Stimulated activated naive CD8-positive, alpha-beta T cell treated with anti-CD3 and anti-CD28 coated beads, Interleukin-15, Interleukin-2, amounts not matched to agents 100 U/mL and 50 U/mL, for 24 hours (primary cell): ENCODE data around the gene PCBP3.

Experiments
- ATAC-seq: fragments of 150-1000 bp; cut with Tn5 transposase; one replicate; pipeline ENCODE4 v1.10.0; 2021
- DNase-seq: peaks from one replicate; pipeline ENCODE4 v3.0.0; 2021

Gene PCBP3

GRCh38 chr21:45753445-45753844, 109.9 kb downstream of the PCBP3 start:
- ATAC-seq (no peak), DNase-seq (no peak)

DNA sequence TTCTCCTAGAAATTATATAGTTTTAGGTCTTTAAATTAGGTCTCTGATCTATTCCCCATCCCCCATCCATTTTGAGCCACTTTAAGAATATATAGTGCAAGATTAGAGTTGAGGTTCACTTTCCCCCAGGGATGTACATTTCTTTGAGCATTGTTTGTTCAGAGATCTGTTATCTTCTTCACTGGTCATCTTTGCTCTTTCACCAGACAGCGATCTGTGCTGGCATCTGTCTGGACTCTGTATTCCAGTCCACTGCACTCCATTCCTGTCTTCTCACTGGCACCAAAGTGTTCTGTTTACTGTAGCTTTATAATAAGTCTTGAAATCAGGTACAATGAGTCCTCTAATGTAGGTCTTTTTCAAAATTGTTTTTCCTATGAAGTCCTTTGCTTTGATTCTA, 112.5 kb downstream of the PCBP3 start:
- ATAC-seq: no peak

DNA sequence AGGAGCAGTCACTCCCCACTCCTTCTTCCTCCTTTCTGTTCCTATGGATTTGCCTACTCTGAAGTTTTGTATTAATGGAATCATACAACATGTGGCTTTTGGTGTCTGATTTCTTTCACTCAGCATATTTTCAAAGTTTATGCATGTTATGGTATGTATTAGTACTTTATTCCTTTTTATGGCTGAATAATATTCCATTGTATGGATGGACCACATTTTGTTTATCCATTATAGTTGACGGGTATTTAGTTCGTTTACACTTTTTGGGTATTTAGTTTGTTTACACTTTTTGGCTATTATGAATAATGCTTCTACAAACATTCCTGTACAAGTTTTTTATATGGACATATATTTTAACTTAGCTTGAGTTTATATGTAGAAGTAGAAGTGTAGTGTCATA, 113.1 kb downstream of the PCBP3 start:
- no peak for ATAC-seq
- no peak for DNase-seq

More for the DNA sequence above, 112.5 kb downstream of the PCBP3 start:
- DNase-seq: no peak

GRCh38 chr21:45761704-45762103, 118.2 kb downstream of the PCBP3 start:
- ATAC-seq (no peak), DNase-seq (no peak)

GRCh38 chr21:45763074-45763473, 119.5 kb downstream of the PCBP3 start:
- no peak for ATAC-seq
- DNase-seq: no peak

DNA sequence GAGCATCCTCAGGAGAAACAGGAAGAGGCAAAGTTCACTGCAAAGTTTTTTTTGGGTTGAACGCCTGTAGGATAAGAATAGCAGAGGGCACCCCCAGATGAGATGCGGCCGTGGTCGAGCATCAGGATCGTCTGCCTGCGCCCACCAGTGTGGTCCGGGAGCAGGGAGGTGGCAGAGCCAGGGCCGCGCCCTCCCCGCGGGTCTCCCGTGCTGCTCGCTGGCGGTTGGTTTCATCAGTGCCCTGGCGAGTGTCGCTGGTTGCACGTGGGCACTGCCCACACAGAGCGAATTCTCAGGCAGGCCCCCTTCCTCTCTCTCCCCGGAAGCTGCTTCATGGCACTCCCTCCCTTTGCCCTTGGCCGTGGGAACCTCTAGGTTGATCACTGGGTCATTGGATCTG, 120.0 kb downstream of the PCBP3 start:
- no peak for DNase-seq
- no peak for ATAC-seq

DNA sequence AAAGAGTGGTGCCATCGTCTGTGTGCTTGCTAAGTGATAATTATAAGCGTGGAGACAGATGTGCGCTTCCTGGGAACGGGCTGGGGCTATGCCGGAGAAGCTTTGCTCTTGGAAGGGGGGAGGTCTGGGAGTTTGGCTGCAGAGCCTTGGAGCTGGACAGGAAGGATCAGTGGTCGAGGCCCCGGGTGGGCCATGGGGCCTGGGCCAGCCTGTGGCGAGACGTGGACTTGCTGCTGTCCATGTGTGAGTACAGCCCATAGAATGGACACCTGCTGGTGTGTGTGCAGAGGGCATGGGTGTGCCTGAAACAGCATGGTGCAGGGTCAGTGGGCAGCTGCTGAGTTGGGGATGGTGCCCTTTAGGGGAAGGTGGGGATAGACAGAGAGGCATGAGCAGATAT, 121.3 kb downstream of the PCBP3 start:
- DNase-seq (no peak), ATAC-seq (no peak)

DNA sequence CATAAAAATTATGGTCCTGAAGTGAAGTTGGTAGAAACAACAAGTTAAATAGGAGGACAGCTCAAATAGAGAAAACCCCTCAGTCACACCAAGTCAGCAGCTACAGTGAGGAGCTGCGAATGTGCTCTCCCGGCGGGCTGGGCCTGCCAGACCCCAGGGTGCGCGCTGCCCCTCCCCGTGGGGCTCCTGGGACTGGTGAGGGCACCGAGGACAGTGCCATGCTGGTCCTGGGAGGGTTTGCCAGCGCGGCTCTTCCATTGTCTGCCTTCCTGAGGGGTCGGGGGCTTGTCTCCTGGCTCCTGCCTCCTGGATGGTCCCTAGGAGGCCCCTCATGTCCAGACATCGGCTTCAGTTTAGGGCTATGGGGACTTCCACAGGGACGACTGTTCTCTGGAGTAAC, 121.8 kb downstream of the PCBP3 start:
- no peak for DNase-seq
- ATAC-seq: no peak

DNA sequence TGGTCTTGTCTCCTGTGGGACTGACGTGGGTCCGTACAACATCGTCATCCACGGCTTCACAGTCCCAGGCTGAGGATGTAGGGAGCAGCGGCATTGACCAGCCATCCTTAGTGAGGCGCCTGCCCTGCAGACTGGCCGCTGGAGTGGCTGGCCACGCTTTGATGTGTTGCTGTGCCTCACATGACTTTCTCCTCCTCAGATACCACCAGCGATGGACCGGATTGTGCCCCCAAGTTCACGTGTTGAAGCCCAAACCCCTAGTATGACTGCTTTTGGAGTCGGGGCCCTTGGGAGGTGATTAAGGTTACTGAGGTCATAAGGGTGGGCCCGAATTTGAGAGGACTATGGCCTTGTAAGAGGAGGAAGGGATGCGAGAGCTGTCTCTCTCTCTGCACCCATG, 122.5 kb downstream of the PCBP3 start:
- ATAC-seq (no peak), DNase-seq (no peak)

GRCh38 chr21:45766501-45766900, 123.0 kb downstream of the PCBP3 start:
- DNase-seq (no peak), ATAC-seq (no peak)

- DNase-seq (no peak), ATAC-seq (peak; percentile 30)
These were observed 123.8 kb downstream of the PCBP3 start for GRCh38 chr21:45767071-45768006.

DNA sequence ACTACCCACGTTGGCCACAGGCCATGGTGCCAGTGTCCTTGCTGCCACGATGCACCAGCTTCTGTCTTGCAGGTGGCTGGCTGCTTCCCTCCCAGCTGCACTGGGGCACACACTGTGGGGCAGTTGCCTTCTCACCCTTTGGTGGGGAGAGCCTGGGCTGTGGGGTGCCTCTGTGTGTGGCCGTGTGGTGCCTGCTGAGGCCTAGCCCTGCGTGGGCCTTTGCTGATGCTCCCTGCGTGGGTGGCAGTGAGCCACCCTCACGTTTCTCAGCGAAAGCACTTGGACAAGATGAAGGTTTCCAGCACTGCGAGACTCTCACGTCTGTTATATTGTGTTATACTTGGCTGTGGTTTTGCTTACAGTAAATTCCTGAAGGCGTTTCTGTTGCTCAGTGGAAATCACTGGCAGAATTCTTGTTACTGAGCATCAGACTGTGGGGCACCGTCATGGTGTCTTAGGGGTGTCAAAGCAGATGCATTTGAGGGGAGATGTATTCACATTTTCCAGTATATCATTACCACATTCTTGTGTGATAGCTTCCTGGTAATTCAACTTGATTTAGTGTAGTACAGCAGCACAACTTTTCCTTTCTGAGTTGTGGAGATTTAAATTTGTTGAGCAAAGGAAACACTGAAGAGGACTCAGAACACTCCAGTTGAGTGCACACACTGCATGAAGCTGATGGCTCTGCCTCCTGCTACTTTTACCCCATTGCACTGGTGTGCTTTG, 124.7 kb downstream of the PCBP3 start:
- DNase-seq (peak; percentile 56), ATAC-seq (peak; percentile 83)

- ATAC-seq: no peak
- DNase-seq: peak; percentile 42
These were observed 125.2 kb downstream of the PCBP3 start for GRCh38 chr21:45768740-45769048.

GRCh38 chr21:45769294-45769693, 125.8 kb downstream of the PCBP3 start:
- DNase-seq (no peak), ATAC-seq (no peak)

DNA sequence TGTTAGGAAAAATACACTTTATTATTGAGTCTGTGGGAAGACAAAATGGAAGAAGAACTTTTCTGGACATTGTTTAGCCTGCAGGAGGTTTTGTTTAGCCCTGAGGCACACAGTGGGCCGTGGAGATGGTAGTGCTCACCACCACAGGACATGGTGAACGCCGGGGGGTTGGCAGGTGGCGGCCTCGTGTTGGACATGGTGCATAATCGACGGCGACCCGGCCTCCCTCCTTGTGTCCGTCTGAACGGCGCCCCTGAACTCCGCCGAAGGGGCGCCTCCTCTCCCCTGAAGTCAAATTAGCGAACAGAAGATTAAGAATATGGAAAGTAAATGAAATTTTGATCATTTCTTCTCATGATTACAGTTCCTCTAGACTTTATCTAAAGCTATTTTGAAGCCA, 126.4 kb downstream of the PCBP3 start:
- ATAC-seq (no peak), DNase-seq (no peak)

GRCh38 chr21:45772180-45772579, 128.7 kb downstream of the PCBP3 start:
- no peak for ATAC-seq
- DNase-seq: no peak

- DNase-seq: no peak
These were observed 130.8 kb downstream of the PCBP3 start for GRCh38 chr21:45774291-45774690.

DNA sequence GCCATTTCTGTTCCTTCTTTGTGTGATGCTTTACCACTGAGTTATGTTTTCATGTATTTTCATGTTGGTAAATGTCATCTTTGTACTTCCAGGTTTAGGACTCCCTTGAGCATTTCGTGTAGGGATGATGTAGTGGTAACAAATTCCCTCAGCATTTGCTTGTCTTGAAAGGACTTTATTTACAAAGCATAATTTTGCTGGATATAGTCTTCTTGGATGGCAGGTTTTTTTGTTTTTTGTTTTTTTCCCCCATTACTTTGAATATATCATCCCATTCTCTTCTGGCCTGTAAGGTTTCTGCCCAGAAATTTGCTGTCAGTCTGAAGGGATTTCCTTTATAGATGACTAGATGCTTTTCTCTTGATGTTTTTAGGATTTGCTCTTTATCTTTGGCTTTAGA, 133.4 kb downstream of the PCBP3 start:
- ATAC-seq (no peak), DNase-seq (no peak)

More at GRCh38 chr21:45774291-45774690, 130.8 kb downstream of the PCBP3 start:
- no peak for ATAC-seq

DNA sequence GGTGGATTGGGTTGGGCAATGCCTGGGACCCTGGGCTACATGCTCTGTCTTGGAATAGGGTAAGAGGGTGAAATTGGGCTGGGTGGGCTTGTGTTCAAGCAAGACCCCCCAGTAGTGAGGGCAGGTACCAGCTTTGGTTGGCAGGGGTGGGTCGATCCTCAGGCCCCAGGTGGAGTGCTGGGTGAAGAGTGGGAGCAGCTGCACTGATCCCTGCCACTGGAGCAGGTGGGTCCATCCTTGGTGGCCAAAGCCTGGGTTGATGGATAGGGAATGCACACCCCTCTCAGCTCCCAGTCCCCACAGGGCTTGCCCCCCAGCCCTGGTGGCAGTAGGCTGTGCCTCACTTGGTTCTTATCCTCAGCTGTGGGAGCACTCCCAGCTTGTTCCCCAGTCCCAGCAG, 135.2 kb downstream of the PCBP3 start:
- DNase-seq: no peak
- no peak for ATAC-seq

DNA sequence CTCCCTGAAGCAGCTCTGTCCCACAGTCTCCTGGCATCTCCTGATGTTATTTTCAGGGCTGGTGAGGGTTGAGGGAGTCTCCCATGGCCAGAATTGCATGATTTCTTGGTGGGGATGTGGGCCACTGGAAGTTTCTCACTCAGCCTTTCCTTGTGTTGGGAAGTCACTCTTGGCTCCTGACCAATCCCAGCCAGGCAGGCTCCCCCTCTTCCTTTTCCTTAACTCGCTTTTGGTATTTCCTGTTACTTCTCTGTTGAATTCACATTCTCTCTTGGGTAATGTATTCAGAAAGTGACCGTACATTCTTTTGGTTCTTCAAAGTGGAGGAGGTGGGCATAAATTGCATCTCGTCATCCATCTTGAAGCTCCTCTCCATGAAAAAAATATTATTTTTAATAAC, 135.7 kb downstream of the PCBP3 start:
- no peak for DNase-seq
- ATAC-seq: no peak

GRCh38 chr21:45780647-45781046, 137.1 kb downstream of the PCBP3 start:
- ATAC-seq (no peak), DNase-seq (no peak)

DNA sequence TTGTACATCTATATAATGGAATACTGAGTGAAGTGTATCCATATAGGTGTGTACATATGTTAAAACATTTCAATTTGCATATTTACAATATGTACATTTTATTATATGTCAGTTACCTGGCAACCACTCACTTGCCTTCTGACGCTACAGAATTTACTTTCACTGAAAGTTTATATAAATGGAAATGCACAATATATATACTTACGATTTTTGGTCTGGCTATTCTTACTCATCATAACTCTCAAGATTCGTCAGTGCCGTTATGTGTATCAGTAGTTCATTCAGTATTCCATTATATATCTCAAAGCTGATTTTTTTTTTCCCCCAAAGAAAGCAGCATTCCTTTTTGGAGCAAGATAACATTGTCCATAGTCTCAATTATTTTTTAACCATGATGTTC, 138.2 kb downstream of the PCBP3 start:
- DNase-seq (no peak), ATAC-seq (no peak)

DNA sequence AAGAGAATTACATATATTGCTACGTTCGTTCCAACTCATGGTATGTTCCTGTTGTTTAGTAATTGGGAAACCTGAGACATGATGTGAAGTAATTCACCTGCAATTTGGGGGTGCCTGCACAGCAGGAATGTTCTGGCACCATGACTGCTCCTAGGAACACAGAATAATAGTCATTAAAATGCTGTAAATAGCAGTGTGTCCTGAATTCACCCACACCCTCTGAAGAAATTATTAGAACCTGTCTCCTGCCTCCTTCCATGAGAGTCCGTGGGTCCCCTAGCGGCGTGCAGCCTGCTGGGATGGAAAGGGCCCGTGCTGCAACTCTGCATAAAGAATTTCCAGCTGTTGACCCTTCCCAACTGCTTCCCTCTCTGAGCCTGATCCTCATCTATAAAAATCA, 143.1 kb downstream of the PCBP3 start:
- DNase-seq (no peak), ATAC-seq (no peak)

GRCh38 chr21:45787371-45787770, 143.8 kb downstream of the PCBP3 start:
- DNase-seq (no peak), ATAC-seq (no peak)
